BLaER1 (cell line): ENCODE measurements around the gene MSL3B.

Experiments
- H3K27ac ChIP-seq: shearing (Covaris generic); formaldehyde crosslinking; 2 replicates; pipeline ENCODE4 v1.8.1; 2022
- H3K27me3 ChIP-seq: shearing (Covaris generic); formaldehyde crosslinking; 2 replicates; pipeline ENCODE4 v1.8.1; 2022
- H3K36me3 ChIP-seq: shearing (Covaris generic); formaldehyde crosslinking; 2 replicates; pipeline ENCODE4 v1.8.1; 2022
- H3K4me1 ChIP-seq: shearing (Covaris generic); formaldehyde crosslinking; 2 replicates; pipeline ENCODE4 v1.8.1; 2022
- H3K4me2 ChIP-seq: shearing (Covaris generic); formaldehyde crosslinking; 2 replicates; pipeline ENCODE4 v1.8.1; 2022
- H3K4me3 ChIP-seq: shearing (Covaris generic); formaldehyde crosslinking; 2 replicates; pipeline ENCODE4 v1.8.1; 2022
- H3K9ac ChIP-seq: shearing (Covaris generic); formaldehyde crosslinking; 2 replicates; pipeline ENCODE4 v1.8.1; 2022
- H3K9me3 ChIP-seq: shearing (Covaris generic); formaldehyde crosslinking; 2 replicates; pipeline ENCODE4 v1.8.1; 2022
- H4K20me1 ChIP-seq: shearing (Covaris generic); formaldehyde crosslinking; 2 replicates; pipeline ENCODE4 v1.8.1; 2022
- Cebpa-rat ChIP-seq: shearing (Covaris generic); IDR thresholded peaks from 2 replicates; pipeline ENCODE4 v1.8.1; 2022

Gene MSL3B

GRCh38 chr2:233844836-233845235 is 23.4 kb downstream of the MSL3B start:
- Histone ChIP-seq H3K27ac (no peak overlapping the region), H3K4me2 (no peak overlapping the region), H4K20me1 (peaks cover 95% of the 10 kb centered on the region), H3K4me3 (no peak overlapping the region), H3K4me1 (peaks cover 13% of the 10 kb centered on the region), H3K27me3 (no peaks in the 10 kb centered on the region), H3K9me3 (no peaks in the 10 kb centered on the region), H3K9ac (no peak overlapping the region), H3K36me3 (peaks cover 100% of the 10 kb centered on the region)
- TF ChIP-seq Cebpa-rat: no peak

- no peak for TF ChIP-seq Cebpa-rat
- no peak overlapping the region for H3K4me2 ChIP-seq
- no peak overlapping the region for H3K4me3 ChIP-seq
- no peaks in the 10 kb centered on the region for H3K27me3 ChIP-seq
- H3K4me1 ChIP-seq: peaks cover 19% of the 10 kb centered on the region
- H3K9me3 ChIP-seq: no peaks in the 10 kb centered on the region
- H3K27ac ChIP-seq: no peak overlapping the region
- no peak overlapping the region for H3K9ac ChIP-seq
- peaks cover 100% of the 10 kb centered on the region for H3K36me3 ChIP-seq
- H4K20me1 ChIP-seq: peaks cover 95% of the 10 kb centered on the region
Observed at GRCh38 chr2:233844064-233844807, 23.9 kb downstream of the MSL3B start.

- no peak for TF ChIP-seq Cebpa-rat
- Histone ChIP-seq H3K9ac (no peak overlapping the region), H3K9me3 (no peaks in the 10 kb centered on the region), H3K4me3 (no peak overlapping the region), H4K20me1 (peaks cover 95% of the 10 kb centered on the region), H3K27ac (no peak overlapping the region), H3K4me2 (no peak overlapping the region), H3K27me3 (no peaks in the 10 kb centered on the region), H3K4me1 (peaks cover 38% of the 10 kb centered on the region), H3K36me3 (peaks cover 100% of the 10 kb centered on the region)
Observed at GRCh38 chr2:233841183-233841582, 27.0 kb downstream of the MSL3B start.

GRCh38 chr2:233840520-233840919 is 27.7 kb downstream of the MSL3B start:
- H3K4me1 ChIP-seq: peaks cover 38% of the 10 kb centered on the region
- H3K36me3 ChIP-seq: peaks cover 100% of the 10 kb centered on the region
- H3K27ac ChIP-seq: no peak overlapping the region
- peaks cover 95% of the 10 kb centered on the region for H4K20me1 ChIP-seq
- H3K27me3 ChIP-seq: no peaks in the 10 kb centered on the region
- 0 out of 2 replicates have a peak overlapping the region, but pooled peaks have one; percentile 16 for H3K4me2 ChIP-seq
- peak overlapping the region; percentile 39; the same call in 1 of the 2 replicates for H3K9ac ChIP-seq
- H3K4me3 ChIP-seq: no peak overlapping the region
- no peak for TF ChIP-seq Cebpa-rat
- H3K9me3 ChIP-seq: no peaks in the 10 kb centered on the region

- H3K4me3 ChIP-seq: no peak overlapping the region
- H3K27me3 ChIP-seq: no peaks in the 10 kb centered on the region
- no peak overlapping the region for H3K9ac ChIP-seq
- H4K20me1 ChIP-seq: peaks cover 89% of the 10 kb centered on the region
- TF ChIP-seq Cebpa-rat: no peak
- H3K36me3 ChIP-seq: peaks cover 99% of the 10 kb centered on the region
- H3K9me3 ChIP-seq: no peaks in the 10 kb centered on the region
- H3K27ac ChIP-seq: peak overlapping the region; percentile 45
- peaks cover 43% of the 10 kb centered on the region for H3K4me1 ChIP-seq
- peak overlapping the region; percentile 53 for H3K4me2 ChIP-seq
Observed at GRCh38 chr2:233839447-233839820, 28.8 kb downstream of the MSL3B start.

DNA sequence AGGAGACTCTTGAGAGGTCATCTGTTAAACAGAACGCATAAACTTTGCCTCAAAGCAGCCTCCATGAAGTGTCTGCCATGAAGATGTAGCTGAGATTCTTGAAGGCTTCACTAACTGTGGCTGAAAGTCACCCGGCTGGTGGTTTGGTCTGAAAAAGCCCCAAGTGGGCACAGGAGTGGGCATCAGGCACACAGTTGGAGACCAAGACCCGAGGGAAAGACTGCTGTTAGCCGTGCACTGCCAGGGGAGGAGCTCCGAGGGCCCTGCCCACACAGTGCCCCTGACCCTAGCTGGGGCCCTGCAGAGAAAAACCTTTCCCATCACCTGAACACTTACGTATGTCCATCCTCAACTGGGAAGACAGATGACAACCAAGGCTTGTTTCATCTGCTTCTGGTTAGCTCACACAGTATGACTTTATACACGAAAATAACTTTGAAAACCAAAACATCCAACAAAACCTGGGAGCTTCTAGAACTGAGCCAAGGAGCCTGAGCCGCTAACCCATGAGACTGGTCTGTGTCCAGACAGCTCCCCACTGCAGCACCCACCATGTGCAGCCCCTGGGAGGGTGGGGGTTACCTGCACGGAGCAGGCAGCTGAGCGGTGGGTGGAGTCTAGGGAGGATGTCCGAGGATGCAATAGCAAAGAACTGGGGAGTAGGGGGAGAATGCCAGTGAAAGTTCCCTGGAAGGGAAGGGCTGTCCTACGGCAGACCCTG is 29.3 kb downstream of the MSL3B start:
- Histone ChIP-seq H3K9me3 (no peaks in the 10 kb centered on the region), H3K4me2 (peak overlapping the region; percentile 53), H3K27me3 (no peaks in the 10 kb centered on the region), H3K9ac (0 out of 2 replicates have a peak overlapping the region, but pooled peaks have one; percentile 18), H3K27ac (peak overlapping the region; percentile 45), H4K20me1 (peaks cover 89% of the 10 kb centered on the region), H3K4me3 (no peak overlapping the region), H3K36me3 (peaks cover 99% of the 10 kb centered on the region), H3K4me1 (peaks cover 48% of the 10 kb centered on the region)
- TF ChIP-seq Cebpa-rat: no peak

DNA sequence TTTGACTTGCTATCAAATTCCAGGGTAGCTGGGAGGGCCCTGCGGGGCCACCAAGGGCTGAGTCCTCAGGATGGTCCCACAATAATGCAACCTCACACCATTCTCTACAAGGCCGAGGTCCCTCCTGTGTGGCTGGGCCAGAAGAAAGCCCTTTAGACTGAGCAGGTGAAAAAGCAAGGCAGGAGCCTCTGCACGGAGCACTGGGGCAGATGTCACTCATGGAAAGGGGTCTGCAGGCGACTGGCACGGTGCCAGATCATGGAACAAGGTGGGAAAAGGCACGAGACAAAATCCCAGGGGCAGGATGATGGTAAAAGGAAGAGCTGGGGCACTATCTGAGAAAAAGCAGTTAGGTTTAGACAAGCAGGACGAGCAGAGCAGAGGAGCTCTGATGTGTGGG is 29.9 kb downstream of the MSL3B start:
- peaks cover 55% of the 10 kb centered on the region for H3K4me1 ChIP-seq
- peak overlapping the region; percentile 18; the same call in 1 of the 2 replicates for H3K9ac ChIP-seq
- peaks cover 93% of the 10 kb centered on the region for H3K36me3 ChIP-seq
- no peak for TF ChIP-seq Cebpa-rat
- H3K4me2 ChIP-seq: peak overlapping the region; percentile 53; the same call in 1 of the 2 replicates
- H4K20me1 ChIP-seq: peaks cover 86% of the 10 kb centered on the region
- H3K9me3 ChIP-seq: no peaks in the 10 kb centered on the region
- no peak overlapping the region for H3K4me3 ChIP-seq
- no peaks in the 10 kb centered on the region for H3K27me3 ChIP-seq
- H3K27ac ChIP-seq: peak overlapping the region; percentile 45

GRCh38 chr2:233837694-233838229 is 30.4 kb downstream of the MSL3B start:
- Histone ChIP-seq H3K27me3 (no peaks in the 10 kb centered on the region), H3K9ac (no peak overlapping the region; the same call in 1 of the 2 replicates), H3K4me2 (peak overlapping the region; percentile 53; the same call in 1 of the 2 replicates), H3K4me3 (no peak overlapping the region), H3K4me1 (peaks cover 59% of the 10 kb centered on the region), H4K20me1 (peaks cover 81% of the 10 kb centered on the region), H3K27ac (peak overlapping the region; percentile 45; the same call in 1 of the 2 replicates), H3K9me3 (no peaks in the 10 kb centered on the region), H3K36me3 (peaks cover 88% of the 10 kb centered on the region)
- TF ChIP-seq Cebpa-rat: no peak

GRCh38 chr2:233836359-233836758 is 31.8 kb downstream of the MSL3B start:
- Histone ChIP-seq H3K36me3 (peaks cover 74% of the 10 kb centered on the region), H4K20me1 (peaks cover 67% of the 10 kb centered on the region)

More at GRCh38 chr2:233836359-233836758, 31.8 kb downstream of the MSL3B start:
- Histone ChIP-seq H3K4me3 (no peak overlapping the region), H3K4me1 (peaks cover 73% of the 10 kb centered on the region), H3K27ac (no peak overlapping the region), H3K27me3 (no peaks in the 10 kb centered on the region), H3K4me2 (no peak overlapping the region), H3K9me3 (no peaks in the 10 kb centered on the region), H3K9ac (no peak overlapping the region)
- TF ChIP-seq Cebpa-rat: no peak
